HG03039 (cell line): Measurements from ENCODE around the gene ASB13.
"Not testable (repeated sequence)": the region's sequence is repeated elsewhere in the genome, so short reads cannot be mapped to it uniquely, and the experiment has no call there.

Source experiments
- ATAC-seq: cut with Tn5 transposase; IDR thresholded peaks from one replicate; pipeline ENCODE4 v1.9.1; 2021; ENCODE audit warnings: mild to moderate bottlenecking, moderate library complexity; ENCODE audit not compliant: unreplicated experiment

ASB13 gene

GRCh38 chr10:5593347-5593746, 73.0 kb downstream of the ASB13 start:
- ATAC-seq = not testable (repeated sequence)

GRCh38 chr10:5592070-5592469, 74.3 kb downstream of the ASB13 start:
- no peak for ATAC-seq

- ATAC-seq = no peak
Observed at GRCh38 chr10:5591336-5591824, 75.0 kb downstream of the ASB13 start.

- no peak for ATAC-seq
Observed at GRCh38 chr10:5590816-5591215, 75.6 kb downstream of the ASB13 start.

- ATAC-seq = no peak
Observed at GRCh38 chr10:5589661-5590511, 76.5 kb downstream of the ASB13 start.

- no peak for ATAC-seq
Observed at GRCh38 chr10:5589011-5589660, 77.3 kb downstream of the ASB13 start.
